WTC11 (cell line): ENCODE results near the gene IL1RAPL1.

ENCODE experiments used
- ATF3 ChIP-seq: sonication (generic); formaldehyde crosslinking; conservative IDR thresholded peaks from 2 replicates; pipeline ENCODE4 v1.8.1; 2022; ENCODE audit warnings: mild to moderate bottlenecking, missing genetic modification reagents
- CTCF ChIP-seq: fragments of 200-600 bp; IDR thresholded peaks from 2 replicates; pipeline ENCODE4 v1.8.0; 2022; ENCODE audit warnings: antibody characterized with exemption
- FOXP1 ChIP-seq: sonication (generic); formaldehyde crosslinking; IDR thresholded peaks from 2 replicates; pipeline ENCODE4 v1.8.0; 2022; ENCODE audit warnings: missing genetic modification reagents, mild to moderate bottlenecking, moderate library complexity, borderline replicate concordance
- NFYB ChIP-seq: sonication (generic); formaldehyde crosslinking; conservative IDR thresholded peaks from 2 replicates; pipeline ENCODE4 v1.8.0; 2022; ENCODE audit warnings: low read depth, missing genetic modification reagents
- USF2 ChIP-seq: sonication (generic); formaldehyde crosslinking; IDR thresholded peaks from 2 replicates; pipeline ENCODE4 v1.8.1; 2023; ENCODE audit warnings: mild to moderate bottlenecking, missing genetic modification reagents, moderate library complexity
- ZBTB21 ChIP-seq: sonication (generic); formaldehyde crosslinking; IDR thresholded peaks from 2 replicates; pipeline ENCODE4 v1.8.1; 2023; ENCODE audit warnings: mild to moderate bottlenecking, missing genetic modification reagents, borderline replicate concordance

- TF ChIP-seq CTCF (no peak), ZBTB21 (CRISPR knock-in tag) (no peak), NFYB (CRISPR knock-in tag) (no peak), FOXP1 (CRISPR knock-in tag) (no peak), ATF3 (CRISPR knock-in tag) (no peak), USF2 (CRISPR knock-in tag) (no peak)
Measured at GRCh38 chrX:29215251-29215650, 628.0 kb downstream of the IL1RAPL1 start.
